ENCODE measurements around the gene TFB2M. TPM values are rescaled to one million over a fixed set of nuclear protein-coding genes. Genes with fewer than 3 reads are reported as not detected.

TFB2M gene
- total and polyA plus RNA-seq, 2 of the 13 experiments (the other 11 are each of a cell fraction or from before 2014, with no cell fraction given): 15.7 to 31.4 TPM

DNA sequence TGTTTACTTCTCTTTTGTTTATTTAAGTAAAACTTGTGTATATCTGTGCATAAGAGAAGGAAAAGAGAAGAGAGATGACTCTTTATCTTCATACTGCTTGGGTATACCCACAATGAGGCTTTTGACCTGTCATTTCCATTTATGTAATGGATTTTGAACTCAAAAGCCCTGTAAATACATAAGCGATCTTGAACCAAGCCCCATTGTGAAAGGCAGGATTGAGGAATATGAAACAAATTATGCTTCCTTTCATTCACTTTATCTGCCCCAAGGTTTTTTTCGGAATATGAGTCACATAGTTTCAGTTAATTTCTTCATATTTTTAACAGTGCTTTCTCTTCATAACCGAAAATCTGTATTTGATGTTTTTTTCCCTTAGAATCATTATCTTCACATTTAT is 21.5 kb upstream of the TFB2M start (continued):
- TF ChIP-seq, protein P1, sequence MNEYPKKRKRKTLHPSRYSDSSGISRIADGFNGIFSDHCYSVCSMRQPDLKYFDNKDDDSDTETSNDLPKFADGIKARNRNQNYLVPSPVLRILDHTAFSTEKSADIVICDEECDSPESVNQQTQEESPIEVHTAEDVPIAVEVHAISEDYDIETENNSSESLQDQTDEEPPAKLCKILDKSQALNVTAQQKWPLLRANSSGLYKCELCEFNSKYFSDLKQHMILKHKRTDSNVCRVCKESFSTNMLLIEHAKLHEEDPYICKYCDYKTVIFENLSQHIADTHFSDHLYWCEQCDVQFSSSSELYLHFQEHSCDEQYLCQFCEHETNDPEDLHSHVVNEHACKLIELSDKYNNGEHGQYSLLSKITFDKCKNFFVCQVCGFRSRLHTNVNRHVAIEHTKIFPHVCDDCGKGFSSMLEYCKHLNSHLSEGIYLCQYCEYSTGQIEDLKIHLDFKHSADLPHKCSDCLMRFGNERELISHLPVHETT (CRISPR knock-in tag; conservative IDR thresholded peaks at IDR 0.05): no peak
- TF ChIP-seq FOXP1 (IDR thresholded peaks at IDR 0.05): no peak
- 0 out of 2 replicates have a peak, but pooled peaks have one; percentile 31 for TF ChIP-seq FOXP1 (CRISPR knock-in tag; IDR thresholded peaks at IDR 0.05)
- TF ChIP-seq ADNP (CRISPR knock-in tag; IDR thresholded peaks at IDR 0.05): no peak
- 0 out of 2 replicates have a peak, but pooled peaks have one; percentile 19 for TF ChIP-seq ZNF264 (CRISPR knock-in tag; IDR thresholded peaks at IDR 0.05)
- no peak for TF ChIP-seq ZNF441 (CRISPR knock-in tag; IDR thresholded peaks at IDR 0.05; ENCODE audit: borderline replicate concordance)
- peak; percentile 26; the same call in 1 of the 2 replicates for TF ChIP-seq HNF4G (IDR thresholded peaks at IDR 0.05; ENCODE audit: borderline replicate concordance, low read depth, low read length)
- no peak for TF ChIP-seq HNF4G (CRISPR knock-in tag; IDR thresholded peaks at IDR 0.05; ENCODE audit: borderline replicate concordance, low read depth)
- no peak for TF ChIP-seq ZNF44 (CRISPR knock-in tag; IDR thresholded peaks at IDR 0.05)
- no peak for TF ChIP-seq SOX6 (IDR thresholded peaks at IDR 0.05)
- TF ChIP-seq SOX6 (CRISPR knock-in tag; IDR thresholded peaks at IDR 0.05): peak; percentile 48; the same call in 1 of the 2 replicates
- TF ChIP-seq NFIC (IDR thresholded peaks at IDR 0.05; ENCODE audit: low read length): peak; percentile 59; the same call in 1 of the 2 replicates
- peak in 1 of 2 experiments; percentile 64; a peak in 2 of 4 replicates for TF ChIP-seq EP300 (IDR thresholded peaks at IDR 0.05; ENCODE audit: low read depth in 2 of 2, low read length in 2 of 2)
- no peak for TF ChIP-seq EP300 (CRISPR knock-in tag; IDR thresholded peaks at IDR 0.05; ENCODE audit: borderline replicate concordance)
- TF ChIP-seq KMT2B (CRISPR knock-in tag; IDR thresholded peaks at IDR 0.05): 0 out of 2 replicates have a peak, but pooled peaks have one; percentile 15
- no peak for TF ChIP-seq ZMYM3 (CRISPR knock-in tag; IDR thresholded peaks at IDR 0.05)
- TF ChIP-seq CEBPG (CRISPR knock-in tag; IDR thresholded peaks at IDR 0.05): peak; percentile 41
- TF ChIP-seq NCOA2 (CRISPR knock-in tag; IDR thresholded peaks at IDR 0.05): peak; percentile 59
- TF ChIP-seq, protein P2, sequence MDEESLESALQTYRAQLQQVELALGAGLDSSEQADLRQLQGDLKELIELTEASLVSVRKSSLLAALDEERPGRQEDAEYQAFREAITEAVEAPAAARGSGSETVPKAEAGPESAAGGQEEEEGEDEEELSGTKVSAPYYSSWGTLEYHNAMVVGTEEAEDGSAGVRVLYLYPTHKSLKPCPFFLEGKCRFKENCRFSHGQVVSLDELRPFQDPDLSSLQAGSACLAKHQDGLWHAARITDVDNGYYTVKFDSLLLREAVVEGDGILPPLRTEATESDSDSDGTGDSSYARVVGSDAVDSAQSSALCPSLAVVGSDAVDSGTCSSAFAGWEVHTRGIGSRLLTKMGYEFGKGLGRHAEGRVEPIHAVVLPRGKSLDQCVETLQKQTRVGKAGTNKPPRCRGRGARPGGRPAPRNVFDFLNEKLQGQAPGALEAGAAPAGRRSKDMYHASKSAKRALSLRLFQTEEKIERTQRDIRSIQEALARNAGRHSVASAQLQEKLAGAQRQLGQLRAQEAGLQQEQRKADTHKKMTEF (CRISPR knock-in tag; IDR thresholded peaks at IDR 0.05): 0 out of 2 replicates have a peak, but pooled peaks have one; percentile 16
- peak; percentile 38; the same call in 1 of the 2 replicates for TF ChIP-seq HMG20A (CRISPR knock-in tag; IDR thresholded peaks at IDR 0.05; ENCODE audit: borderline replicate concordance)
- TF ChIP-seq MIER3 (CRISPR knock-in tag; IDR thresholded peaks at IDR 0.05; ENCODE audit: borderline replicate concordance): no peak
- TF ChIP-seq, protein P3, sequence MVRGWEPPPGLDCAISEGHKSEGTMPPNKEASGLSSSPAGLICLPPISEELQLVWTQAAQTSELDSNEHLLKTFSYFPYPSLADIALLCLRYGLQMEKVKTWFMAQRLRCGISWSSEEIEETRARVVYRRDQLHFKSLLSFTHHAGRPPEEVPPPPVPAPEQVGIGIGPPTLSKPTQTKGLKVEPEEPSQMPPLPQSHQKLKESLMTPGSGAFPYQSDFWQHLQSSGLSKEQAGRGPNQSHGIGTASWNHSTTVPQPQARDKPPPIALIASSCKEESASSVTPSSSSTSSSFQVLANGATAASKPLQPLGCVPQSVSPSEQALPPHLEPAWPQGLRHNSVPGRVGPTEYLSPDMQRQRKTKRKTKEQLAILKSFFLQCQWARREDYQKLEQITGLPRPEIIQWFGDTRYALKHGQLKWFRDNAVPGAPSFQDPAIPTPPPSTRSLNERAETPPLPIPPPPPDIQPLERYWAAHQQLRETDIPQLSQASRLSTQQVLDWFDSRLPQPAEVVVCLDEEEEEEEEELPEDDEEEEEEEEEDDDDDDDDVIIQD (CRISPR knock-in tag; IDR thresholded peaks at IDR 0.05; ENCODE audit: low read depth): no peak
- no peak for TF ChIP-seq FOXA1 (IDR thresholded peaks at IDR 0.05)
- TF ChIP-seq FOXA1 (CRISPR knock-in tag; IDR thresholded peaks at IDR 0.05): peak; percentile 43; the same call in 1 of the 2 replicates
- 0 out of 2 replicates have a peak, but pooled peaks have one; percentile 26 for TF ChIP-seq ISL2 (CRISPR knock-in tag; IDR thresholded peaks at IDR 0.05)
- TF ChIP-seq FOXA3 (CRISPR knock-in tag; IDR thresholded peaks at IDR 0.05): peak; percentile 38; the same call in 1 of the 2 replicates
- TF ChIP-seq RBM39 (IDR thresholded peaks at IDR 0.05; ENCODE audit: low read depth, low read length, poor library complexity, severe bottlenecking): no peak
- peak; percentile 87 for TF ChIP-seq RXRB (CRISPR knock-in tag; IDR thresholded peaks at IDR 0.05; ENCODE audit: borderline replicate concordance)
- 0 out of 2 replicates have a peak, but pooled peaks have one; percentile 27 for TF ChIP-seq MED1 (CRISPR knock-in tag; IDR thresholded peaks at IDR 0.05)
- TF ChIP-seq ZNF720 (CRISPR knock-in tag; IDR thresholded peaks at IDR 0.05): no peak
- TF ChIP-seq REL (CRISPR knock-in tag; conservative IDR thresholded peaks at IDR 0.05): no peak
